Neural cell (in vitro differentiated cells): ENCODE data around the gene ENOX1. TPM values are rescaled to one million over a fixed set of nuclear protein-coding genes. Genes with fewer than 3 reads are reported as not detected.
A peak's percentile ranks its signal among the peaks of the same experiment; 100 is the strongest.

Source experiments
- H2AFZ ChIP-seq: fragments of 200-600, 300-800 bp; sonication (generic), shearing (Covaris generic); 2 replicates; pipeline ENCODE4 v1.6.0; 2014; ENCODE audit warnings: low read depth, mild to moderate bottlenecking, antibody characterized with exemption, low read length, moderate library complexity
- H3F3A ChIP-seq: fragments of 200-600 bp; shearing (Covaris generic); 2 replicates; pipeline ENCODE4 v1.6.1; 2016; ENCODE audit warnings: mild to moderate bottlenecking, moderate library complexity, mixed read lengths, antibody characterized with exemption, low read length; ENCODE audit not compliant: insufficient read depth, poor library complexity, severe bottlenecking
- H3K27ac ChIP-seq: fragments of 200-600, 300-800 bp; sonication (generic), shearing (Covaris generic); 2 replicates; pipeline ENCODE4 v1.5.1; 2014; ENCODE audit warnings: mild to moderate bottlenecking, low read length, moderate library complexity
- H3K27me3 ChIP-seq: fragments of 300-800, 200-600 bp; sonication (generic), shearing (Covaris generic); 2 replicates; pipeline ENCODE4 v1.6.0; 2014; ENCODE audit warnings: mild to moderate bottlenecking, low read depth, low read length, moderate library complexity; ENCODE audit not compliant: insufficient read depth
- H3K36me3 ChIP-seq: fragments of 300-800, 200-600 bp; sonication (generic), shearing (Covaris generic); 2 replicates; pipeline ENCODE4 v1.5.1; 2014; ENCODE audit warnings: mild to moderate bottlenecking, antibody characterized with exemption, low read length, moderate library complexity; ENCODE audit not compliant: insufficient read depth
- H3K4me2 ChIP-seq: fragments of 300-800, 200-600 bp; sonication (generic), shearing (Covaris generic); 2 replicates; pipeline ENCODE4 v1.6.0; 2014; ENCODE audit warnings: mild to moderate bottlenecking, low read length
- H3K4me3 ChIP-seq: fragments of 300-800, 200-600 bp; sonication (generic), shearing (Covaris generic); 2 replicates; pipeline ENCODE4 v1.5.1; 2014; ENCODE audit warnings: mild to moderate bottlenecking, low read length, moderate library complexity
- H3K79me2 ChIP-seq: fragments of 200-600 bp; shearing (Covaris generic); replicated peaks from 2 replicates; pipeline ENCODE4 v1.6.0; 2014; ENCODE audit warnings: mild to moderate bottlenecking, low read length, moderate library complexity; ENCODE audit not compliant: insufficient read depth
- H3K9ac ChIP-seq: fragments of 300-800, 200-600 bp; sonication (generic), shearing (Covaris generic); 2 replicates; pipeline ENCODE4 v1.6.1; 2016; ENCODE audit warnings: mild to moderate bottlenecking, low read length, mixed read lengths
- H3K9me2 ChIP-seq: fragments of 200-600 bp; shearing (Covaris generic); 2 replicates; pipeline ENCODE4 v1.6.1; 2016; ENCODE audit warnings: mild to moderate bottlenecking, low read length, mixed read lengths; ENCODE audit not compliant: insufficient read depth
- H3K9me3 ChIP-seq: fragments of 200-600, 300-800 bp; sonication (generic), shearing (Covaris generic); 2 replicates; pipeline ENCODE4 v1.6.1; 2016; ENCODE audit warnings: mild to moderate bottlenecking, mixed run types, low read length, moderate library complexity, mixed read lengths
- H4K20me1 ChIP-seq: fragments of 200-600 bp; shearing (Covaris generic); 2 replicates; pipeline ENCODE4 v1.6.1; 2016; ENCODE audit warnings: mild to moderate bottlenecking, mixed run types; ENCODE audit not compliant: insufficient read depth
- CTCF ChIP-seq: fragments of 450-650 bp; IDR thresholded peaks from 2 replicates; pipeline ENCODE4 v1.5.1; 2014; ENCODE audit warnings: antibody characterized with exemption, mild to moderate bottlenecking, moderate library complexity; ENCODE audit not compliant: poor library complexity, severe bottlenecking
- EZH2 ChIP-seq: fragments of 200-600, 300-800 bp; shearing (Covaris generic), sonication (generic); IDR thresholded peaks from 2 replicates; pipeline ENCODE4 v1.6.1; 2014; ENCODE audit warnings: antibody characterized with exemption, low read length, borderline replicate concordance, mild to moderate bottlenecking; ENCODE audit not compliant: insufficient read depth, poor library complexity, severe bottlenecking
- MXI1 ChIP-seq: fragments of 450-650 bp; conservative IDR thresholded peaks from 2 replicates; pipeline ENCODE4 v1.6.1; 2014; ENCODE audit warnings: antibody characterized with exemption, mild to moderate bottlenecking; ENCODE audit not compliant: poor library complexity, severe bottlenecking
- POLR2AphosphoS5 ChIP-seq: IDR thresholded peaks from 2 replicates; pipeline ENCODE4 v1.6.1; 2012
- RAD21 ChIP-seq: fragments of 450-650 bp; conservative IDR thresholded peaks from 2 replicates; pipeline ENCODE4 v1.6.1; 2014; ENCODE audit warnings: antibody characterized with exemption, mild to moderate bottlenecking, moderate library complexity
- REST ChIP-seq: IDR thresholded peaks from 2 replicates; pipeline ENCODE4 v1.6.1; 2012; ENCODE audit warnings: borderline replicate concordance
- SMC3 ChIP-seq: fragments of 450-650 bp; conservative IDR thresholded peaks from 2 replicates; pipeline ENCODE4 v1.6.1; 2014; ENCODE audit warnings: antibody characterized with exemption, mild to moderate bottlenecking, moderate library complexity; ENCODE audit not compliant: poor library complexity
- TAF1 ChIP-seq: IDR thresholded peaks from 2 replicates; pipeline ENCODE4 v1.6.1; 2012; ENCODE audit warnings: low read depth
- polyA plus RNA-seq: library from polyadenylated mRNA; depleted of rRNA; stranded (reverse); fragments of >200 nt; gene quantifications from 2 replicates; pipeline ENCODE4 v1.2.3, GENCODE V29; 2014

Gene ENOX1
- polyA plus RNA-seq, 1 donor from 2014 or later = 42.6 TPM

GRCh38 chr13:43347877-43348276 lies 438.9 kb downstream of the ENOX1 start:
- Histone ChIP-seq H2AFZ (no peak overlapping the region), H3K4me2 (no peak overlapping the region), H3K9ac (no peak overlapping the region)

GRCh38 chr13:43346427-43346826 lies 440.3 kb downstream of the ENOX1 start:
- no peak overlapping the region for H2AFZ ChIP-seq
- no peak overlapping the region for H3K4me3 ChIP-seq
- TF ChIP-seq EZH2 (no peak), SMC3 (no peak)

More at GRCh38 chr13:43347877-43348276, 438.9 kb downstream of the ENOX1 start:
- TF ChIP-seq RAD21 (no peak), POLR2AphosphoS5 (peak; percentile 24), CTCF (no peak)
- Histone ChIP-seq H3K4me3 (no peak overlapping the region), H3F3A (no peaks in the 10 kb centered on the region), H3K9me2 (no peaks in the 10 kb centered on the region), H3K9me3 (no peaks in the 10 kb centered on the region), H3K79me2 (no peaks in the 10 kb centered on the region), H3K27ac (peak overlapping the region; percentile 24), H4K20me1 (no peaks in the 10 kb centered on the region), H3K36me3 (peaks cover 3% of the 10 kb centered on the region), H3K27me3 (no peaks in the 10 kb centered on the region)

GRCh38 chr13:43343645-43344044 lies 443.1 kb downstream of the ENOX1 start:
- H3K9me3 ChIP-seq = no peaks in the 10 kb centered on the region
- H3F3A ChIP-seq = no peaks in the 10 kb centered on the region

More at GRCh38 chr13:43346427-43346826, 440.3 kb downstream of the ENOX1 start:
- no peaks in the 10 kb centered on the region for H3K9me2 ChIP-seq
- peaks cover 3% of the 10 kb centered on the region for H3K36me3 ChIP-seq
- no peaks in the 10 kb centered on the region for H3K79me2 ChIP-seq
- no peaks in the 10 kb centered on the region for H3F3A ChIP-seq
- H3K27me3 ChIP-seq = no peaks in the 10 kb centered on the region
- no peaks in the 10 kb centered on the region for H3K9me3 ChIP-seq
- no peak overlapping the region for H3K27ac ChIP-seq
- no peak overlapping the region for H3K9ac ChIP-seq
- H4K20me1 ChIP-seq = no peaks in the 10 kb centered on the region
- H3K4me2 ChIP-seq = no peak overlapping the region

More at GRCh38 chr13:43343645-43344044, 443.1 kb downstream of the ENOX1 start:
- Histone ChIP-seq H3K36me3 (peaks cover 3% of the 10 kb centered on the region), H3K9ac (no peak overlapping the region), H3K27me3 (no peaks in the 10 kb centered on the region), H2AFZ (no peak overlapping the region), H3K4me3 (no peak overlapping the region), H3K79me2 (no peaks in the 10 kb centered on the region), H3K4me2 (no peak overlapping the region), H4K20me1 (no peaks in the 10 kb centered on the region), H3K9me2 (no peaks in the 10 kb centered on the region), H3K27ac (no peak overlapping the region)
- TF ChIP-seq RAD21 (no peak), TAF1 (no peak), SMC3 (no peak), CTCF (no peak), REST (no peak), MXI1 (no peak), POLR2AphosphoS5 (no peak)
